HuH-7.5 (cell line): ENCODE results near the gene SYNGR4.
A peak's percentile ranks its signal among the peaks of the same experiment; 100 is the strongest.

ENCODE experiments used
- DNase-seq: peaks from one replicate; pipeline ENCODE4 v3.0.0; 2011; ENCODE audit warnings: low spot score

Gene SYNGR4

DNA sequence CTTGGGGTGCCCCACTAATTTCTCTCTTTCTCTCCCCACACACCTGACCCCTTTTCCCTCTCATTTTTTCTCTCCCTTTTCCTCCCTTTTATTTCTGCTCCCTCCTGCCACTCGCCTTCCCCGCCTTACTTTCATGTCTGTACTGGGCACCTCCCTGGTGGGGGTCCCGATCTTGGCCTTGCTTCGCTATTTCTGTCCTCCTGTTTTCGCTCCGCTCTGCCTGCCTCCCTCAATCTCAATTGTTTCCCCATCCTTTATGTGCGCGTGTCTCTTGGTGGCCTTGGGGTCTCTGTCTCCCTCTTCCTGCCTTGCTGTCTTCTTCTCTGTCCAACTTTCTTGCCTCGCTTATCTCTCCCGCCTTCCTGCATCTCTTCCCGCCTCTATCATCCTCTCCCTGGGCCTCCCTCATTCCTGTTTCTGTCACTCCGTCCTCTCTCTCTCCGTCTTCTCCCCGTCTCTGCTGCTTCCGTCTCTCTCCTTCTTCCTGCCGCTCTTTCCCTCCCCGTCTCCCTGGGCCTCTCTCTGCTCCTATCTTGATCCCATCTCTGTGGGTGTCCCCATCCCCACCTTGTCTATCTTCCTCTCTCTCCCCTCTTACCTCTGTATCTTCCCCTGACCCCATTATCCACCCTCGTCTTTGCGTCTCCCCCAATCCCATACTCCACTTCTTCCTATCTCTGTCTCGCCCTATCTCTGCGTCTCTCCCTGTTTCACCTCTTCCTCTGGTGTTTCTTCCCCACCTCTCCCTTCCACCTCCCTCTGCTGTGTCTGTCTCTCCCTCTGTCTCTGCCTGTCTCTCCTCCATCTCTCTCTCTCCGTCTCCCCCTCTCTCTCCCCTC, 33.3 kb downstream of the SYNGR4 start:
- DNase-seq, result peak; percentile 37

DNA sequence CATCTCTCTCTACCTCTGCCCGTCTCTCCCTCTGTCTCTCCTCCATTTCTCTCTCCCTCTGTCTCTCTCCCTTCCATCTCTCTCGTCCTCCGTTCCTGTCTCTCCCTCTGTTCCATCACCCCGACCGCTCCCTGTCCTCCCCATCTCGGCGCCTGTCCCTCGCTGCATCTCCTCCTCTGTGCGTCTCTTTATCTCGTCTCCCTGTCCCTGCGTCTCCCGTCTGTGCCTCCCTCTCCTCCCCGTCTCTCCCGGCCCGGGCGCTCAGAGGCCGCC, 33.9 kb downstream of the SYNGR4 start:
- no peak for DNase-seq

DNA sequence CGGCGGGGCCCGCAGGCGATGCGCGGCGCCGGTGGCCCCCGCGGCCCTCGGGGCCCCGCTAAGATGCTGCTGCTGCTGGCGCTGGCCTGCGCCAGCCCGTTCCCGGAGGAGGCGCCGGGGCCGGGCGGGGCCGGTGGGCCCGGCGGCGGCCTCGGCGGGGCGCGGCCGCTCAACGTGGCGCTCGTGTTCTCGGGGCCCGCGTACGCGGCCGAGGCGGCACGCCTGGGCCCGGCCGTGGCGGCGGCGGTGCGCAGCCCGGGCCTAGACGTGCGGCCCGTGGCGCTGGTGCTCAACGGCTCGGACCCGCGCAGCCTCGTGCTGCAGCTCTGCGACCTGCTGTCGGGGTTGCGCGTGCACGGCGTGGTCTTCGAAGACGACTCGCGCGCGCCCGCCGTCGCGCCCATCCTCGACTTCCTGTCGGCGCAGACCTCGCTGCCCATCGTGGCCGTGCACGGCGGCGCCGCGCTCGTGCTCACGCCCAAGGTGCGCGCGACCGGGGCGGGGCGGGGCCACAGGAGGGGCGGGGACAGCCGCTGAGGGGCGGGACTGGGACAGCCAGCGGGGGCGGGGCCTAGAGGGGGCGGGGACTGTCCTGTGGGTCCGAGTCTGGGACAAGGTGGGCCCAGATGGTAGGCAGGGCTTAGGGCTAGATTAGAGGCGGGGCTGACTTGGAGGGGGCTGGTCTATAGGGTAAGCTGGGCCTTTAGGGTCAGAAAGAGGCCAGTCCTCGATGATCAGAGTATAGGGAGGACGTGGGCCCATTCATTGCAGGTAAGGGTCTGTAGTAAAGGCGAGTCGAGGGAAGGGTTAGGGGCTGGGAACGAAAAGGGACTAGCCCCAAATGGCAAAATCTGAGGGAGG, 34.4 kb downstream of the SYNGR4 start:
- peak; percentile 95 for DNase-seq

DNA sequence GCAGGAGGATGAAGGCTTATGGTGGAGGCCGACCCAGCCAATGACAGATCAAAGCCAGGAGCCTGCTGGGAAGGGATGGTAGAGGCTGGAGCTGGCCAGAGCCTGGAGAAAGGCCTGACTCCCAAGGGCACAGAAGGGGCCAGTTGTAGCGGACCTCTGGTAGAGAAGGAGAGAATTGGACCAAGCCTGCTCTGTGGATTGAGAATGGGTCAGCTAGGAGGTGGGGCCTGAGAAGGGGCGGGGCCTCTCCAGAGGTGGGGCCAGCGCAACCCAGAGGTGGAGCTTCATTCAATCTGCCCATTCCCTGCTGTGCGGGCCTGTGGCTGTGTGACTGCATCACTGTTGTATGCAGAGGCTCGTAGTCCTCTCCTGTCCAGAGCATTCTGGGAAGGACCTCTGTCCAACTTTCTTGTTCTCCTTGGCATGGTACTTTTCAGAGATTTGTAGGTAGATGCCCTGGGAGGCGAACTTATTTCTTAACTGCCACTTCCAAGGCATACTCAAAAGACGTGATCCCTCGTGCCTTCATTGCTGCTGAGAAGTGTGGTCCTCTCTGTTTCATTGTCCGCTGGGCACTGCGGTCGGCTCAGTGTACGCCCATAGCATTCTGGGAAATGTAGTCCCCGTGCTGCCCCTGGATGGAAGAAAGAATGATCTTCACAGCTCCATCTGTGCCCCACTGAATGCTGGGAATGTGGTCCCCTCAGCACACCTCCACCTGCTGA, 36.0 kb downstream of the SYNGR4 start:
- peak; percentile 83 for DNase-seq

DNA sequence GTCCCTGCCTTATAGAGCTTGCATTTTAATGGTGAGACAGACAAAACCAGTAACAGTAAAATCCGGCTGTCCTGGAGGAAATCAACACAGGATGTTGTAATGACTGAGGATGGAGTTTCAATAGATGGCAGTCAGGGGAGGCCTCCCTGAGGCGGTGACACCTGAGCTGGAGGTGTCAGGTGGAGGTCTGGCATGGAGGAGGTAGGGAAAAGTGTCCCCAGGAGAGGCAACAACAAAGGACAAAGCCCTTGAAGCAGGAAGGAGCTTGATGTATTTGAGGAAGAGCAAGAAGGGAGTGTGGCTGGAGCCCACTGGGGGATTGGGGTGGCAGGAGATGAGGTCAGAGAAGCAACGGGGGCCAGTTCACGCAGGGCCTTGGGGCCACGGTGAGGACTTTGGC, 37.1 kb downstream of the SYNGR4 start:
- DNase-seq, result no peak

DNA sequence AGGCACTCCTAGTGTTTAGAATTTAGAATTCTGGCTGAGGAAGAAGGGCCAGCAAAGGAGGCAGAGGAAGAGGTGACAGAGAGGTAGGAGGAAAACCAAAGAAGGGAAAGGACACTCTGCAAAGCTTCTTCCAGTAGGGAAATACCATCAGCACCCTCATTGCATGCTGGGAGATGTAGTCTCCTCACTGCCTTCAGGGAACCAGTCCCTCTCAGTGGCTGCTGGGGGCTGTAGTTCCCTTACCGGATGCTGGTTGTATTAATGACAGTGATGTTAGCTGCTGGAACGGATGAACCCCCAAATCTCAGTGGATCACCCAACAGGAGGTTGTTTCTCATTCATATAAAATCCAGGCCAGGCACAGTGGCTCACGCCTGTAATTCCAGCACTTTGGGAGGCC, 39.4 kb downstream of the SYNGR4 start:
- peak; percentile 71 for DNase-seq

DNA sequence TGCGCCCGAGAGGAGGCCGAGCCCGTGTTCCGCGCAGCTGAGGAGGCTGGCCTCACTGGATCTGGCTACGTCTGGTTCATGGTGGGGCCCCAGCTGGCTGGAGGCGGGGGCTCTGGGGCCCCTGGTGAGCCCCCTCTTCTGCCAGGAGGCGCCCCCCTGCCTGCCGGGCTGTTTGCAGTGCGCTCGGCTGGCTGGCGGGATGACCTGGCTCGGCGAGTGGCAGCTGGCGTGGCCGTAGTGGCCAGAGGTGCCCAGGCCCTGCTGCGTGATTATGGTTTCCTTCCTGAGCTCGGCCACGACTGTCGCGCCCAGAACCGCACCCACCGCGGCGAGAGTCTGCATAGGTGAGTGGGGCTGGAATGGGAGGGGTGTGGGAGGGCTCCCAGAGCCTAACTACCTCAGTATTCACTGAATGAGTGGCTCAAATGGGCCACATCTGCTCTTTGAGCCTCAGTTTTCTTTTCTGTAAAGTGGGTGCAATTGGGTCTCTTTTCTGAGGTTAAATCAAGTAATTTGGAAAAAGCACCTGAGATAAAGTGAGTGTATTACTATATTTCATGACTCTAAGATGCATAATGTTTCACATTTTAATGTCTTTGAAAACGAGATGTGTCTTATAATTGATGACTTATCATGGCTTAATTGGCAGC, 41.0 kb downstream of the SYNGR4 start:
- no peak for DNase-seq

DNA sequence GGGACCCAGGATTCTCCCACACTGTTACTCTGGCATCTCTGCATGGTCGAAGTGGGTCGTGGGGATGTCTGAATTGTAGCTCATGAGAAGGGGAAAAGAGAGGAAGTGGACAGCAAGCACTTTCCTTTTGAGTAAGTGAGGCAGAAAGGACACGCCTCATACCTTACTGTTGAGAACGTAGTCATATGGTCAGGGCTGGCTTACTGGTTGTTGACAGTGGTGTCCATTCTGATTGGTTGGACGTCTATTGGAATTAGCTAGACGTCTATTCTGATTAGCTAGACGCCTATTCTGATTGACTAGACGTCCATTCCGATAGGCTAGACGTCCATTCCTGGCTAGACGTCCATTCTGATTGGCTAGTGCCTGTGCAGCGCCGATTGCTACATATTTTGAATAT, 41.7 kb downstream of the SYNGR4 start:
- no peak for DNase-seq

DNA sequence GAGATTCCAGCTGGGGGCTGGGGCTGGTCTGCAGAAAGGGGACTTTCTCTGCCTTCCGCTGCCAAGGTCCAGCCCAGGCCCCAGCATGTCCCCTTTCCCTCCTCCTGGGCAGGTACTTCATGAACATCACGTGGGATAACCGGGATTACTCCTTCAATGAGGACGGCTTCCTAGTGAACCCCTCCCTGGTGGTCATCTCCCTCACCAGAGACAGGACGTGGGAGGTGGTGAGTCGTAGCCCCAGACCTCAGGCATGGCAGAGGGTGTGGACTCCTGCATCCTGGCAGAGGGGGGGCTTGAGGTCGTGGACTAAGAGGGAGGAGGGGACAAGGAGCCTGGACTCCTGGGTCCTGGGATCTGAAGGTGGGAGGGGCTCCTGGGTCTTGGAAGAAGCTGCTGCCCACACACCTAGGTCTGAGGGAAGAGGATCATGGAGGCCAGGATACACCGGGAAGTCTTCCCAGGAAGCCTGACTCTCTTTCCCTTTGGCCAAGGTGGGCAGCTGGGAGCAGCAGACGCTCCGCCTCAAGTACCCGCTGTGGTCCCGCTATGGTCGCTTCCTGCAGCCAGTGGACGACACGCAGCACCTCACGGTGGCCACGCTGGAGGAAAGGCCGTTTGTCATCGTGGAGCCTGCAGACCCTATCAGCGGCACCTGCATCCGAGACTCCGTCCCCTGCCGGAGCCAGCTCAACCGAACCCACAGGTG, 49.9 kb downstream of the SYNGR4 start:
- no peak for DNase-seq

DNA sequence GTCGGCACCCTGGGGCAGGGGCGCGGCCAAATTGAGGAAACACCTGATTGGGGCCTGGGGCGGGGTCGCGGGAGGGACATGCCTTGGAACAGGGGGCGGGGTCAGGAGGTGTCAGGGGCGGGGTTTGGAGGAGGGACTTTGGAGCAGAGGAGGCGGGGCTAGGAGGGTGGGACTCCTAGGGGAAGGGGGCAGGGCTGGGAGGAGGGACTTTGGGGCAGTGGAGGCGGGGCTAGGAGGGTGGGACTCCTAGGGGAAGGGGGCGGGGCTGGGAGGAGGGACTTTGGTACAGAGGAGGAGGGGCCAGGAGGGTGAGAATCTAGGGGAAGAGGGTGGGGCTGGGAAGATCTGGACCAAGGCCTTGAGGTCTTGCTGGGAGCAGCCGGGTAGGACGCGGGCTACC, 51.2 kb downstream of the SYNGR4 start:
- DNase-seq, result peak; percentile 29

DNA sequence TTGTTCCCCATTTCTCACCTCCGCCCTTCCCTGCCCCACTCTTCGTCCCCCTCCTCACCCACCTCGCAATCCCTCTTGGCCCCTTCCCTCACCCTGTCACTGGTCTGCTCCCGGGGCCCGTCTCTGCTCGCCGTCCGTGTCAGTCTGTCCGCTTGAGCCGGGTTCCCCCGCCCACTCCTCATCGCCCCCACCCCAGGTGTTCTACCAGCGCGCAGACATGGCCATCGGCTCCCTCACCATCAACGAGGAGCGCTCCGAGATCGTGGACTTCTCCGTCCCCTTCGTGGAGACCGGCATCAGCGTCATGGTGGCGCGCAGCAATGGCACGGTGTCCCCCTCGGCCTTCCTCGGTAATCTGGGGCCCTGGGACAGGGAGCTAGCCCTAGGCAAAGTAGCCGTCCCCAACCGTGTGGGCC, 51.6 kb downstream of the SYNGR4 start:
- DNase-seq, result no peak

DNA sequence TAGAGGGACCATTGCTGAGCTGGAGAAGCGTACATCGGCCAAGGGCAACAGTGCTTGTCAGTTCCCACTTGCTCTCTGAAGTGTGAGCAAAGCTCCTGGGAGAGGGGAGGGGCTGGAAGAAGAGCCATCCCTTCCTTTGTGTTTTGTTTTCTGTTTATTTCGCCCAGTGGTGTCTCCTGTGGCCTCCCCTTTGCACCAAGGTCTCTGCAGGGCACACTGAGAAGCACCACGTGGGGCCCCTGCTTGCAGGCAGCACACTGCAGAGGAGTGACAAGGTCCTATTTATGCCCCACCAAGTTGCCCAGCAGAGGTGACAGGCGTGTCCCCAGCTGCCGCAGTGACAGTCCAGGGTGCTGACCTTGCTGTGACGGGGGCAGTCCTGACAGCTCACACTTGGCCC, 53.3 kb downstream of the SYNGR4 start:
- DNase-seq, result no peak

DNA sequence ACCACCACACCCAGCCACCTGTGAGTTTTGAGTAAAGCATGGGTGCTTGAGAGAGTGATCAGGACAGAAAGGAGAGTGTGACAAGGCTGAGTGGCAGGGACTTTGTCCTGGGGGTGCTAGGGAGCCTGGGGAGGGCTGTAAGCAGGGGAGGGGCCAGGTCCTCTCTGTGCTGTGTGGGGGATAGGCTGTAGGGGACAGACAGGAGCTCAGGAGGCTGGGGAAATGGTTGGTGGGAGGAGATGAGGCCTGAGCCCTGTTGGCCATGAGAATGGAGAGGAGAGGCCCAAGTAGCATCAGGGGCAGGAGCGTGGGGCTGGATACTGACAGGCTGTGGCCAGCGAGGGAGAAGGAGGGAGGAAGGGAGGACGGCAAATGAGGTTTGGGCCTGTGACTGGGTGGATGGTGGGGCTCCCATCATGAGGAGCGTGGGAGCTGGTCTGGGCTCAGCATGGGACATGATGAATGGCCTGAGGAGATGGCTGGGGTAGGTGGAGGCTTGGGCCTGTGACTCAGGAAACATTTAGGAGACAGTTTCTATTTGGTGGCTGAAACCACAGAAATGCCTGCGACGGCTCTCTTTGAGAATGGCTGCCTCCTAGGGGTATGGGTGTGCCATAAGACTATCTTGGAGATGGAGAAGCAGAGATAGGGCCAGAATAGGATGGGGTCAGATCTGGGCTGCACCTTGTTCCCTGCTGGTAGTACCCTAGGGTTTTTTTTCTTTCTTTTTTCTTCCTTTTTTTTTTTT, 54.3 kb downstream of the SYNGR4 start:
- DNase-seq, result no peak

DNA sequence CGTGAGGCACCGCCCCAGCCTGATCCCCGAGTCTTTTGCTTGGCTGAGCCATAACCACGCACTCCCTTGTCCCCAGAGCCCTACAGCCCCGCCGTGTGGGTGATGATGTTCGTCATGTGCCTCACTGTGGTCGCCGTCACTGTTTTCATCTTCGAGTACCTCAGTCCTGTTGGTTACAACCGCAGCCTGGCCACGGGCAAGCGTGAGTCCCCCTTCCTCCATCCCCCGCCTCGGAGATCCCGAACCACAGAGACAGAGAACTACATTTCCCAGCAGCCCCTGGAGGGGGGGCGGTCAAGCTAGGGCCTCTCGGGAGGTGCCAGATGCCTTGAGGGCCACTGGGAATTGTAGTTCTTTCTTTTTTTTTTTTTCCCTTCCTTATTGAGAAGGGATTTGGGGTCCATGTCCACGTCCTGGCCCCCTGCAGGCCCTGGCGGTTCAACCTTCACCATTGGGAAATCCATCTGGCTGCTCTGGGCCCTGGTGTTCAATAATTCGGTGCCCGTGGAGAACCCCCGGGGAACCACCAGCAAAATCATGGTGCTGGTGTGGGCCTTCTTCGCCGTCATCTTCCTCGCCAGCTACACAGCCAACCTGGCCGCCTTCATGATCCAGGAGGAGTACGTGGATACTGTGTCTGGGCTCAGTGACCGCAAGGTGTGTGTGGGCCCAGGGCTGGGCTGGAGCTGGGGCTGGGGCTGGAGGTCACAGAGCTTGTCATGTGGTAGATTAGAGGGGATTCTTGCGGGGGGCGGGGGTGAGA, 55.2 kb downstream of the SYNGR4 start:
- DNase-seq, result no peak

DNA sequence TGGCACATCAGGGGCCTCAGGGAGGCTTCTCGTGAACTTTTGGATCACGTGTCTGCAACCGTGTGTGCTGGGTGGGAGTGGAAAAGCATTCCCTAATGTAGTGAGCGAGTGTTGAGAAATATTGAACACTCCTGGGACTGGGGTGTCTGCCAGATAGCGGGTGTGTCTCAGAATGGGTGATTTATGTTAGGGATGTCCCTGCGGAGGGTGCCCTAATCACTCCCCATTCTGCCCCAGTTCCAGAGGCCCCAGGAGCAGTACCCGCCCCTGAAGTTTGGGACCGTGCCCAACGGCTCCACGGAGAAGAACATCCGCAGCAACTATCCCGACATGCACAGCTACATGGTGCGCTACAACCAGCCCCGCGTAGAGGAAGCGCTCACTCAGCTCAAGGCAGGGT, 57.4 kb downstream of the SYNGR4 start:
- no peak for DNase-seq

DNA sequence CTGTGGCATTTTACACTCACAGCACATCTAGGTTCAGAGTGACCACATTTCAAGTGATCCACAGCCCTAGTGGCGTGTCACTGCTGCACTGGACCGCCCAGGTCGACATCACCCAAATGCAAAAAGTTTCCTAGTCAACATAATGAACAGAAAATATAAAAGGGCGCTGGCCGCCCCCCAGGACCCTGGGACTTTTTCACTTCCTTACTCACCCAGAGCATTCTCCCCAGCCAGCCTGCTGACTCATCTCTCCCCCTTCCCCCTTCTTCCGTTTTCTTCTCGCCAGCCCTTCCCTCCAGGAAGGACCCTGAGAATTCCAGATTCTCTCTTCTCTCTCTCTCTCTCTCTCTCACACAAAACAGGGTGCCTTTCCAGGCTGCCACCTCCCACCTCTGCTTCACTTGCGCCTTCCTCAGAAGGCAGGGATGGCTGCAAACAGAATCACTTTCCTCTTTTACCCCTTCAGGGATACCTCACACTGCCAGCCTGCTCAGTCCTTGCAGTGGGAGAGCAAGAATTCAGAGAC, 60.6 kb downstream of the SYNGR4 start:
- DNase-seq, result no peak
